H1 (cell line): ENCODE measurements around the gene GIPC2.

Experiments
- MAFK ChIP-seq: IDR thresholded peaks from 2 replicates; pipeline ENCODE4 v1.6.1; 2012; ENCODE audit warnings: low read depth, mild to moderate bottlenecking, improper control_type of control experiment, low read length
- POLR2A ChIP-seq, 2 experiments: IDR thresholded peaks; 1 replicate in 1 of 2; 2 replicates in 1 of 2; pipeline ENCODE4 v1.6.1; 2011; ENCODE audit warnings: low read depth in 2 of 2, low read length in 2 of 2, mild to moderate bottlenecking in 2 of 2; ENCODE audit errors: control extremely low read depth in 1 of 2
- SP2 ChIP-seq: IDR thresholded peaks from 2 replicates; pipeline ENCODE4 v1.6.1; 2012; ENCODE audit warnings: mild to moderate bottlenecking, low read length, inconsistent platforms
- TAF1 ChIP-seq: IDR thresholded peaks from 2 replicates; pipeline ENCODE4 v1.6.1; 2011; ENCODE audit warnings: mild to moderate bottlenecking, low read depth, low read length
- TEAD4 ChIP-seq: IDR thresholded peaks from 2 replicates; pipeline ENCODE4 v1.6.1; 2012; ENCODE audit warnings: low read depth, low read length, inconsistent platforms, mixed read lengths
- TF ChIP-seq, protein P1 (sequence below), 3 experiments: IDR thresholded peaks; 1 replicate in 2 of 3; 2 replicates in 1 of 3; pipeline versions ENCODE4 v1.5.1 to v1.6.1; 2011; ENCODE audit warnings: low read length in 3 of 3, mild to moderate bottlenecking in 3 of 3, inconsistent platforms in 2 of 3, low read depth in 1 of 3, moderate library complexity in 1 of 3; ENCODE audit not compliant: insufficient read depth in 1 of 3; ENCODE audit errors: control extremely low read depth in 1 of 3

- TF ChIP-seq TEAD4: no peak
- no peak for TF ChIP-seq POLR2A (IDR thresholded peaks at IDR 0.05; ENCODE audit: control extremely low read depth in 1 of 2, low read depth in 2 of 2, low read length in 2 of 2)
- TF ChIP-seq SP2: no peak
- TF ChIP-seq, protein P1, sequence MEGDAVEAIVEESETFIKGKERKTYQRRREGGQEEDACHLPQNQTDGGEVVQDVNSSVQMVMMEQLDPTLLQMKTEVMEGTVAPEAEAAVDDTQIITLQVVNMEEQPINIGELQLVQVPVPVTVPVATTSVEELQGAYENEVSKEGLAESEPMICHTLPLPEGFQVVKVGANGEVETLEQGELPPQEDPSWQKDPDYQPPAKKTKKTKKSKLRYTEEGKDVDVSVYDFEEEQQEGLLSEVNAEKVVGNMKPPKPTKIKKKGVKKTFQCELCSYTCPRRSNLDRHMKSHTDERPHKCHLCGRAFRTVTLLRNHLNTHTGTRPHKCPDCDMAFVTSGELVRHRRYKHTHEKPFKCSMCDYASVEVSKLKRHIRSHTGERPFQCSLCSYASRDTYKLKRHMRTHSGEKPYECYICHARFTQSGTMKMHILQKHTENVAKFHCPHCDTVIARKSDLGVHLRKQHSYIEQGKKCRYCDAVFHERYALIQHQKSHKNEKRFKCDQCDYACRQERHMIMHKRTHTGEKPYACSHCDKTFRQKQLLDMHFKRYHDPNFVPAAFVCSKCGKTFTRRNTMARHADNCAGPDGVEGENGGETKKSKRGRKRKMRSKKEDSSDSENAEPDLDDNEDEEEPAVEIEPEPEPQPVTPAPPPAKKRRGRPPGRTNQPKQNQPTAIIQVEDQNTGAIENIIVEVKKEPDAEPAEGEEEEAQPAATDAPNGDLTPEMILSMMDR (IDR thresholded peaks at IDR 0.05; ENCODE audit: control extremely low read depth in 1 of 3, insufficient read depth in 1 of 3, low read depth in 1 of 3, low read length in 3 of 3): no peak
- no peak for TF ChIP-seq TAF1
- TF ChIP-seq MAFK: no peak
These were observed 46.1 kb downstream of the GIPC2 start for GRCh38 chr1:78091886-78092285.
